ENCODE measurements around the gene INO80. TPM values are rescaled to one million over a fixed set of nuclear protein-coding genes. Genes with fewer than 3 reads are reported as not detected.

INO80 gene
- total RNA-seq, 5 donors from 2014 or later (not counting 1 experiment from before 2014, with no cell fraction given) = 31.3 to 34.7 (median 33.7) TPM

DNA sequence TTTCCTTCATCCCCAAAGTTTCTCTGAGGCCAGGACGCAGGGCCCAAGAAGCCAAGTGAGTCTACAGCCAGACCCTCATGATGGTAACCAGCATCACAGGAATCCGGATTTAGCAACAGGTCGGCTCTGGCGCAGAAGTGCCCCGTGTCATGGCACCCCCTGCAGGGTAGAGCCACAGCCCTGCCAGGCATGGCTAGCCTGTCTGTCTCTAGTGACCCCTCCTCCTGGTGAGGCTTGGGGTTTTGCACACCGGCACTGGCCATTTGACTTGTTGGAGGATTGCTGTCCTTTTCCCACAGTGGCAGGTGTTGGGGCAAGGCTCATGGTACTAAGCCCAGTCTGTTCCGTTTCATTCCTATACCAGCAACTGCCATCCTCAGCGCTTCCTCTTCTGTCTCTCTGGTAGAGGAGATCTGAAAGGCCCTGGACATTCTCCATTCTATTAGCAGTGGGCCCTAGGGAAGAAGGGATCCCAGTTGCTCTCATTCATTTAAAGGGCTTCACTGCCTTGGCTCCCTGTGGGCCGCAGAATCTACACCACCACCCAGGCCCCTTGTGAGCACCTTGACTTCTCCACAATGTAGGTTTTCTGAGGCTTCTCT lies 172.2 kb downstream of the INO80 start:
- Mint-ChIP-seq H3K9me3 (no peaks in the 10 kb centered on the region), H3K36me3 (no peaks in the 10 kb centered on the region), H3K27ac (no peak overlapping the region), H3K4me1 (peaks cover 28 to 39% (median 38%) of the 10 kb centered on the region in 3 donors), H3K27me3 (no peaks in the 10 kb centered on the region), H3K4me3 (peak overlapping the region in 2 of 3 donors; percentile 80 to 87)
- no peak overlapping the region for H3K4me3 ChIP-seq (ENCODE audit: control insufficient read depth in 1 of 2, extremely low read depth in 1 of 2, low read length in 1 of 2)
- H3K9me3 ChIP-seq = no peaks in the 10 kb centered on the region
- ChIA-PET CTCF (interaction anchor here in 1 of 2 donors (0.6 kb wide), 1 partner anchor 244 kb away, joined by 11 read pairs; no protein-coding TSS in a partner anchor), POLR2A (no interaction called here)
- no peak for ATAC-seq (replicated peaks in 1 of 4)
- H3K27me3 ChIP-seq (replicated peaks in 1 of 2; ENCODE audit: control insufficient read depth in 2 of 2, extremely low read depth in 1 of 2, insufficient read depth in 2 of 2, low read length in 1 of 2) = peaks cover 0 to 3% of the 10 kb centered on the region in 2 experiments
- WGBS (ENCODE audit: insufficient coverage) = 93% methylated on average over 7 of the region's 9 CpGs
- no peak for DNase-seq
- H3K27ac ChIP-seq (ENCODE audit: low read length) = no peak overlapping the region
- no peaks in the 10 kb centered on the region for H3K36me3 ChIP-seq (ENCODE audit: control insufficient read depth in 2 of 2, extremely low read depth in 1 of 2, insufficient read depth in 1 of 2, low read length in 1 of 2)
- peaks cover 16 to 32% of the 10 kb centered on the region in 2 experiments for H3K4me1 ChIP-seq (ENCODE audit: control insufficient read depth in 1 of 2, extremely low read depth in 1 of 2, insufficient read depth in 2 of 2, low read length in 2 of 2)

DNA sequence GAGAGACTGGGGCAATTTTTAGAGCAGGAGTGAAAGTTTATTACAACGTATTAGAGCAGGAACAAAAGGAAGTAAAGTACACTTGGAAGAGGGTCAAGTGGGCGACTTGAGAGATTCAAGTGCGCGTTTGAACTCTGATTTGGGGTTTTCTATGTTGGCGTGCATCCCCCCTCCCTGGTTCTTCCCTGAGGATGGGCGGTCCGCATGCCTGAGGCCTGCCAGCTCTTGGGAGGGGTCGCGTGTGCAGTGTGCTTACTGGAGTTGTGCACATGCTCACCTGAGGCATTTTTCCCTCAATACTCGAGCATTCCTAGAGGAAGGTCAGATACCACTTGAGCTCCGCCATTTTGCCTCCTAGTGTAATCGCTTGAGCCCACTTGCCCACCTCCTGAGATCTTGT lies 173.2 kb downstream of the INO80 start:
- Mint-ChIP-seq H3K27ac (peak overlapping the region; percentile 79 to 90), H3K27me3 (no peaks in the 10 kb centered on the region), H3K4me1 (peaks cover 28 to 39% (median 38%) of the 10 kb centered on the region in 3 donors), H3K9me3 (no peaks in the 10 kb centered on the region), H3K4me3 (peak overlapping the region; percentile 74 to 87 (median 80)), H3K36me3 (no peaks in the 10 kb centered on the region)
- CTCF ChIA-PET = interaction anchor here (0.6 to 1.7 kb wide), 6 partner anchors 11 to 245 kb away, joined by 3 to 11 read pairs (median 6); partner anchors contain the start of gene CHAC1 (in 1 of the 2)
- DNase-seq (no peak), ATAC-seq (replicated peaks in 1 of 4) (no peak)
- Histone ChIP-seq H3K9me3 (no peaks in the 10 kb centered on the region), H3K4me3 (ENCODE audit: control insufficient read depth in 1 of 2, extremely low read depth in 1 of 2, low read length in 1 of 2) (peak overlapping the region in 1 of 2 donors; percentile 89), H3K4me1 (ENCODE audit: control insufficient read depth in 1 of 2, extremely low read depth in 1 of 2, insufficient read depth in 2 of 2, low read length in 2 of 2) (peaks cover 16 to 32% of the 10 kb centered on the region in 2 experiments), H3K27ac (ENCODE audit: low read length) (no peak overlapping the region), H3K27me3 (replicated peaks in 1 of 2; ENCODE audit: control insufficient read depth in 2 of 2, extremely low read depth in 1 of 2, insufficient read depth in 2 of 2, low read length in 1 of 2) (peaks cover 0 to 3% of the 10 kb centered on the region in 2 experiments), H3K36me3 (ENCODE audit: control insufficient read depth in 2 of 2, extremely low read depth in 1 of 2, insufficient read depth in 1 of 2, low read length in 1 of 2) (no peaks in the 10 kb centered on the region)
- POLR2A ChIA-PET = interaction anchor here in 1 of 2 donors (0.5 kb wide), 1 partner anchor 540 kb away, joined by 5 read pairs; no protein-coding TSS in a partner anchor
- 95% methylated on average over 8 of the region's 12 CpGs for WGBS (ENCODE audit: insufficient coverage)

DNA sequence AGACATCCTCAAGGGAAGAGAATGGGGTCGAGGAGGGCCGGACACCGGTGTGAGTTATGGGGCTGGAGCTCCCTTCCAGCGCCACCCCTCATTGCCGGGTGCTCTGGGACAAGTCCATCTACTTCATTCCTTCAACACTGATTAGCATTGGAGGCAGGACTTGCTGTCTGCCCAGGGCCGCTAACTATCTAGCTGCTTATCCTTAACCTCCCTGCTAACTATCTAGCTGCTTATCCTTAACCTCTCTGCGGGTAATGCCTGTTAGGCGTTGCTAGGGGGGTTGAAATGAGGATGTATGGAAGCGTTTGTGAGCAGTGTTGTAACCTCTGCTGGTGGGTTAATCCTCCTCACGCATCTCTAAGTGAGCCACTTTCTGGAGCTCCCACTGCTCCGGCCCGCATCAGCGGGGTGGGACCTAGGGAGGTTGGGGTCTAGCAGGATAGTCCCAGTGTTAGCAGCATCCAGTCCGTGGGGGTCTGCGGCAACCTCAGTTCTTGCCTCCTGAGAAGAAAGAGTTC lies 173.7 kb downstream of the INO80 start:
- H3K27me3 ChIP-seq (replicated peaks in 1 of 2; ENCODE audit: control insufficient read depth in 2 of 2, extremely low read depth in 1 of 2, insufficient read depth in 2 of 2, low read length in 1 of 2) = peaks cover 0 to 3% of the 10 kb centered on the region in 2 experiments
- H3K36me3 ChIP-seq (ENCODE audit: control insufficient read depth in 2 of 2, extremely low read depth in 1 of 2, insufficient read depth in 1 of 2, low read length in 1 of 2) = no peaks in the 10 kb centered on the region
- Mint-ChIP-seq H3K36me3 (no peaks in the 10 kb centered on the region), H3K4me3 (peak overlapping the region; percentile 74 to 87 (median 80)), H3K4me1 (peaks cover 28 to 39% (median 38%) of the 10 kb centered on the region in 3 donors), H3K27ac (peak overlapping the region; percentile 79 to 90), H3K9me3 (no peaks in the 10 kb centered on the region), H3K27me3 (no peaks in the 10 kb centered on the region)
- POLR2A ChIA-PET = interaction anchor here in 1 of 2 donors (0.5 to 0.6 kb wide), 2 partner anchors 59 to 540 kb away, joined by 3 to 5 read pairs; no protein-coding TSS in a partner anchor
- H3K4me1 ChIP-seq (ENCODE audit: control insufficient read depth in 1 of 2, extremely low read depth in 1 of 2, insufficient read depth in 2 of 2, low read length in 2 of 2) = peaks cover 16 to 32% of the 10 kb centered on the region in 2 experiments
- ATAC-seq (replicated peaks in 1 of 4) (peak in 3 of 4 experiments; percentile 1 to 6 (median 5)), DNase-seq (peak in 1 of 35 experiments; percentile 38)
- peak overlapping the region; percentile 62 to 89 for H3K4me3 ChIP-seq (ENCODE audit: control insufficient read depth in 1 of 2, extremely low read depth in 1 of 2, low read length in 1 of 2)
- 46% methylated on average over 6 of the region's 15 CpGs for WGBS (ENCODE audit: insufficient coverage)
- CTCF ChIA-PET = interaction anchor here (0.6 to 1.7 kb wide), 9 partner anchors 9 to 1636 kb away, joined by 3 to 10 read pairs (median 4); partner anchors contain the start of gene CHAC1 (in 2 of the 2)
- H3K9me3 ChIP-seq = no peaks in the 10 kb centered on the region
- peak overlapping the region; percentile 79 for H3K27ac ChIP-seq (ENCODE audit: low read length)

DNA sequence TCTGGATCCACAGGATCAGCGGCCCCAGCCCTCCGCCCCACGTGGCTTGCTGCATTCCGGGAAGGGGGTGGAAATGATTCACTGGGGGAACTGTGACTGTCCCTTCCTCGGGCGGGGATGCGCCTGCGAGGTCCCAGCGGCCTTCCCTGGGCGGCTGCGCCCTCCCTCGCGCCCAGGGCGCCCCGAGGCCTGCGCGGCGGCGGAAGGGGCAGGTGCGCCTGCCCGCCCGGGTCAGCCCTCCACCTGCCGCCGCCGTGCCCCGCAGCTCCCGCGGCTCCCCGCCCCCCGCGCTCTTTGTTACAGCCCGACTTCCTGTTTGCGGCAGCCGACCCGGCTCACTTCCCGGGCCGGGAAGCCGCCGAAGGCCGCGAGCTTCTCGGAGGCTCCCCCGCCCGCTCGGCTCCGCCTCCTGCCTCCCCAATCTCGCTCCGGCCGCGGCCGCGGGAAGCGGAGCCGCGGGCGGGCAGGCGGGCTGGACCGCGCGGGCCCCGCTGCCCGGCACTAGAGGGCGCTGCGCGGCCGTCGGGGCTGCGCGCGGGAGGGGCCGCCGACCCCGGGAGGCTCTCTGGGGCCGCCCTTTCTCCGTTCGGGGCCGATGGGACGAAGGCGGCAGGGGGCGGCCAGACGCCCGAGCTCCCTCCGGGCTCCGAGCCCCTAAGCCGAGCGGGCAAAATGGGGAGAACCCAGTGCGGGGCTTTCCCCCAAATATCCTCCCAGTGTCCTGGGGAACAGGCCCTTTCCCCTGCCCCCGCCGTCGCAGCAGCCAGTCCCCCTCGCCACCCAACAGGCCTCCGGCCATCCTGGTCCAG lies 174.3 kb downstream of the INO80 start:
- ATAC-seq (replicated peaks in 1 of 4) (peak; percentile 66 to 79 (median 74)), DNase-seq (peak; percentile 30 to 79 (median 55))
- H3K36me3 Mint-ChIP-seq = no peaks in the 10 kb centered on the region
- H3K9me3 ChIP-seq = no peaks in the 10 kb centered on the region
- H3K9me3 Mint-ChIP-seq = no peaks in the 10 kb centered on the region
- under 1% methylated on average over 76 of the region's 92 CpGs for WGBS (ENCODE audit: insufficient coverage)
- peaks cover 28 to 39% (median 38%) of the 10 kb centered on the region in 3 donors for H3K4me1 Mint-ChIP-seq
- CTCF ChIA-PET = interaction anchor here (0.6 to 1.7 kb wide), 12 partner anchors 10 to 1637 kb away, joined by 3 to 10 read pairs (median 4); partner anchors contain the start of genes CHAC1 (in 2 of the 2) and VPS18 (in 1 of the 2)
- no peaks in the 10 kb centered on the region for H3K36me3 ChIP-seq (ENCODE audit: control insufficient read depth in 2 of 2, extremely low read depth in 1 of 2, insufficient read depth in 1 of 2, low read length in 1 of 2)
- peak overlapping the region; percentile 74 to 87 (median 80) for H3K4me3 Mint-ChIP-seq
- POLR2A ChIA-PET = interaction anchor here in 1 of 2 donors (0.6 kb wide), 1 partner anchor 58 kb away, joined by 3 read pairs; no protein-coding TSS in a partner anchor
- H3K27me3 Mint-ChIP-seq = no peaks in the 10 kb centered on the region
- peak overlapping the region; percentile 79 to 91 for H3K27ac Mint-ChIP-seq
- peak overlapping the region; percentile 62 to 89 for H3K4me3 ChIP-seq (ENCODE audit: control insufficient read depth in 1 of 2, extremely low read depth in 1 of 2, low read length in 1 of 2)
- peak overlapping the region; percentile 79 for H3K27ac ChIP-seq (ENCODE audit: low read length)
- H3K4me1 ChIP-seq (ENCODE audit: control insufficient read depth in 1 of 2, extremely low read depth in 1 of 2, insufficient read depth in 2 of 2, low read length in 2 of 2) = peaks cover 16 to 32% of the 10 kb centered on the region in 2 experiments
- peaks cover 0 to 3% of the 10 kb centered on the region in 2 experiments for H3K27me3 ChIP-seq (replicated peaks in 1 of 2; ENCODE audit: control insufficient read depth in 2 of 2, extremely low read depth in 1 of 2, insufficient read depth in 2 of 2, low read length in 1 of 2)

DNA sequence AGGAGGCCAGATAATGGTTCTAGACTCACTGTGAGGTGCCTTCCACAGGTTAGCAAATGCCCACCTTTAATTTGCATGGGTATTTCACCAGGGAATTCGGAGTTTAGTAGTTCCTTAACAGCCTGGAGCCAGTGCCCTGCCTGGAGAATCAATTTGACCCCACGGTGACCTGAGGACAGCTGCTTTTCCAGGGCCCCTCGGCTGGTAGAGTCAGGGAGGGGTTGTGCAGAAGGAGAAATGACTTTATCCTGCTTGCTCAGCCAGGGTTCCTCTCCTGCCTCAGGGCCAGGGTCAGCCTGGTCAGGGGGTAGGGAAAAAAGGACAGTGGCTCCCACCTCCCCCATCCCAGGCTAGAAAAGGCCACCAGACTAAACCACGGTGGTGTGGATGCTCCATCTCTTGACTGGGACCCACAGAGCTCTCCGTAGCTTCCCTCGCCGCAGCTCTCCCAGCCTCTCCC lies 175.0 kb downstream of the INO80 start:
- ChIA-PET CTCF (interaction anchor here (0.6 to 1.7 kb wide), 6 partner anchors 10 to 172 kb away, joined by 3 to 10 read pairs (median 4); partner anchors contain the start of genes CHAC1 (in 2 of the 2) and VPS18 (in 1 of the 2)), POLR2A (no interaction called here)
- peak in 1 of 35 experiments; percentile 28 for DNase-seq
- peaks cover 27 to 39% (median 37%) of the 10 kb centered on the region in 3 donors for H3K4me1 Mint-ChIP-seq
- no peaks in the 10 kb centered on the region for H3K9me3 ChIP-seq
- peak overlapping the region; percentile 58 to 87 (median 63) for H3K4me3 Mint-ChIP-seq
- no peaks in the 10 kb centered on the region for H3K36me3 ChIP-seq (ENCODE audit: control insufficient read depth in 2 of 2, extremely low read depth in 1 of 2, insufficient read depth in 1 of 2, low read length in 1 of 2)
- H3K4me3 ChIP-seq (ENCODE audit: control insufficient read depth in 1 of 2, extremely low read depth in 1 of 2, low read length in 1 of 2) = no peak overlapping the region
- H3K9me3 Mint-ChIP-seq = no peaks in the 10 kb centered on the region
- H3K27me3 ChIP-seq (replicated peaks in 1 of 2; ENCODE audit: control insufficient read depth in 2 of 2, extremely low read depth in 1 of 2, insufficient read depth in 2 of 2, low read length in 1 of 2) = peaks cover 0 to 3% of the 10 kb centered on the region in 2 experiments
- peaks cover 16 to 32% of the 10 kb centered on the region in 2 experiments for H3K4me1 ChIP-seq (ENCODE audit: control insufficient read depth in 1 of 2, extremely low read depth in 1 of 2, insufficient read depth in 2 of 2, low read length in 2 of 2)
- WGBS (ENCODE audit: insufficient coverage) = 67% methylated on average over 3 of the region's 7 CpGs
- H3K36me3 Mint-ChIP-seq = no peaks in the 10 kb centered on the region
- H3K27ac ChIP-seq (ENCODE audit: low read length) = peak overlapping the region; percentile 58
- ATAC-seq (replicated peaks in 1 of 4) = no peak
- no peaks in the 10 kb centered on the region for H3K27me3 Mint-ChIP-seq
- peak overlapping the region; percentile 73 to 91 for H3K27ac Mint-ChIP-seq

Measured in T-cell (primary cell).